HPDE6-E6E7 (cell line): ENCODE data around the gene PPIH.
"Not testable (repeated sequence)": the region's sequence is repeated elsewhere in the genome, so short reads cannot be mapped to it uniquely, and the experiment has no call there.

Experiments
- DNase-seq: peaks from one replicate; pipeline ENCODE4 v3.0.0; 2011; ENCODE audit warnings: missing footprints; ENCODE audit errors: extremely low spot score

Gene PPIH

GRCh38 chr1:42682484-42682738 is 24.2 kb downstream of the PPIH start:
- not testable (repeated sequence) for DNase-seq

DNA sequence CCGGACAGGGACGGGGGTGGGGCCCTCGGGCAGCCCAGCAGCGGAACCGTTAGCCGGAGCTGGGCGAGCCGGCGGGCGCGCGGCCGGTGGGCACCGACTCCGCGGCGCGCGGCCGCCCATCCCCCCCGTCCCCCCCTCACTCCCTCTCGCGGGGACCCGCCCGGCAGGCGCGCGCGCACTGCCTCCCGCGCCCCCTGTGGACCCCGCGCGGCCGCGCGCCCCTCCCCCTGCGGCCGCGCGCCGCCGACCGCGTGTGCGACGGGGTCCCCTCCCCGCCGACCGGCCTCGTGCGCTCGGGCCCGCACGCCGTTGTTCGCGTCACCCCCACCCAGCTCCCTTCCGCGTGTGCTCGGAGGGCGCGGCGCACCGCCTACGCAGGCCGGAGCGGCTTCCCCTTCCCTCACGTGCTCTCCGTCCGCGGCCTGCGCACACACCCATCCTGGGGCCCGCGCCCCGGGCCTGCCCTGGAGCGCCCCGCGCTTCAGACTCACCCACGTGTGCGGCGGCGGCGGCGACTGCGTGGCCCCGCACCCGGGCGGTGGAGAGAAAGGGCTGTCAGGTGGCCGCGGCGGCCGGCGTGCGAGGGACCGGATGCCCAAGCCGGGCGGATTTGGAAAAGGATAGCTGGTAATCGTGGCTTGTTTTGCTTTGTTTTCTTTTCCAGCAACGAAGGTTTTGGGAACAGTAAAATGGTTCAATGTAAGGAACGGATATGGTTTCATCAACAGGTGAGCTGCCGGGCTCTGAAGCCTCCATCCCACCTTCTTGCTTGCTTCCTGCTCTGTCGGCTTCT is 24.7 kb downstream of the PPIH start:
- no peak for DNase-seq

GRCh38 chr1:42684139-42684538 is 25.9 kb downstream of the PPIH start:
- no peak for DNase-seq

GRCh38 chr1:42686418-42686817 is 28.2 kb downstream of the PPIH start:
- DNase-seq, result no peak

DNA sequence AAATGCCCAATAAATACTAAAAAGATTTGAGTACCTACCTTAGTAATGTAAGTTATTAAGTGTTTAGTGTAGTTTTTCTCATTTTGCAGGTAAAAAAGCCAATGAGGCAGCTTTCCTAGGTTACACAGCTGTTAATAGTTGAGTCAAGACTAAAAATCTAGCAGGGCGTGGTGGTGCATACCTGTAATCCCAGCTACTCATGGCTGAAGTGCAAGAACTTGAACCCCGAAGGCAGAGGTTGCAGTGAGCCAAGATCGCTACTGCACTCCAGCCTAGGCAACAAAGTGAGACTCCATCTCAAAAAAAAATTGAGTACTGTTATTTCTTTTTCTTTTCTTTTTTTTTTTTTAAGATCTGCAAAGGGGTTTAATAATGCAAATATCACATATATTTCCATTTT is 31.7 kb downstream of the PPIH start:
- DNase-seq, result no peak

GRCh38 chr1:42690477-42691156 is 32.4 kb downstream of the PPIH start:
- DNase-seq, result no peak

GRCh38 chr1:42691157-42691498 is 32.9 kb downstream of the PPIH start:
- no peak for DNase-seq

GRCh38 chr1:42692461-42692860 is 34.2 kb downstream of the PPIH start:
- DNase-seq, result no peak

DNA sequence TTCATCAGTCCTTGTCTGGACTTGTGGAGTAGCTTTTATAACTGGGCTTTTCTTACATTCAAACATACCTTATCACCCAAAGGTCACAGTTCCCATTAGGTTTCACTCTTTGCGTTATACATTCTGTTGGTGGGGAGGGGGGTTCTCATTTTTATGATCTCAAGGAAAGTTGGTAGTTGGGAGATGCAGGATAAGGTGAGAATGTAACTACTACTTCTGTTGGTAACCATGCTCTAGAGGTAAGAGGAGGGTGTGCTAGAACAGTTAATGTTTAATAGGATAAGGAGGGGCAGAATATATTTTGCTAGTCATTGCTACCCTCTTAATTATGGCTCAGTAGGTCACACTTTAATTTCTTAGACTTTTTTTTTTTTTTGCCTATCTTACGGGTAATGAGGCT is 34.7 kb downstream of the PPIH start:
- DNase-seq, result no peak

DNA sequence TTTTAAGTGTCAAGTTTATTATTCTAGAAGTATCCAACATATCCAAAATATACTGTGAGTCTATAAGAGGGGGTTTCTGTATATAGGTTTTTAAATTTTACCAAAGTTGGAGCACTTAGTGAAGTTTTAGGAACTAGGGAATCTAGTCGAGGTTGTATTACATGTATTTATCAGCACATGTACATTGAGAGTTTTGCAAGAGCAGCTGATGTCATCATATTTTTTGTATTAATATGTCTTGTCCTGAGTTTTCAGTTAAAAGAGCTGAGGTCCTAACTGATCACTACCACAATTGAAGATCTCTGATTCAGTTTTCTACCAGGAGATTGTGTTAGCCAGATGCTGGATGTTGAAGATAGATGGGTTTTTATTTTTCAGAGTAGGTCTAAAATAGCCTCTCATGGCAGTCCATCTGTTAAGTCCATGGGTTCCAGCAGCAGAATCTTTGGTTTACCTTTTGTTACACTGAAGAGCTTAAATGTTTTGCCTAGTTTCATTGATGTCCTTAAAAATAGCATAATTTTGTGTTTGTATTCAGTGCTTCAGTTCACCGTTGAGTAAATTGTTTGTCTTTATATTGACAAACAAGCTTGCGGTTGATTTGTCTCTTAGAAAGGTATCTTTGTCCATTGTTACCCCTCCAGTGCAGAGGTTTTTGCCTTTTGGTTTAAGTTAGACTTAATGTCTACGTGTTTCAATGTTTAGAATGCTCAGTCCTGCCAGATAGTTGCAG is 40.0 kb downstream of the PPIH start:
- DNase-seq, result no peak

DNA sequence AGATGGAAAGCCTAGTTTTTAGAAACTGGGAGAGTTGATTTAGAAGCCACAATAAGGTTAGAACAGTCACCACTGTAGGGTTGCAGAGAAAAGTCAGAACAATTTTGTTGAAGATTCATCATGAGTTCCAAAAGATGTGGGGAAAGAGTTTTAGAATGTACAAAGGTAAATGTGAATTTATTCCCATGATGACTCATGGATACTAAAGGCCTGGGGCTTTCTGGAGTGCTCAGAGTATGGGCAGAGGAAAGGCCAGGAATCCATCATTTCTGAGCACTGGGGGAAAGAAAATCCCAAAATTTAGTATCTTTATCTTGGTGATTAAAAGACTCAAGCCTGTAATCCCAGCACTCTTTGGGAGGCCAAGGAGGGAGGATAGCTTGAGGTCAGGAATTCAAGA is 41.8 kb downstream of the PPIH start:
- DNase-seq, result no peak

GRCh38 chr1:42703888-42704464 is 45.8 kb downstream of the PPIH start:
- DNase-seq, result no peak

DNA sequence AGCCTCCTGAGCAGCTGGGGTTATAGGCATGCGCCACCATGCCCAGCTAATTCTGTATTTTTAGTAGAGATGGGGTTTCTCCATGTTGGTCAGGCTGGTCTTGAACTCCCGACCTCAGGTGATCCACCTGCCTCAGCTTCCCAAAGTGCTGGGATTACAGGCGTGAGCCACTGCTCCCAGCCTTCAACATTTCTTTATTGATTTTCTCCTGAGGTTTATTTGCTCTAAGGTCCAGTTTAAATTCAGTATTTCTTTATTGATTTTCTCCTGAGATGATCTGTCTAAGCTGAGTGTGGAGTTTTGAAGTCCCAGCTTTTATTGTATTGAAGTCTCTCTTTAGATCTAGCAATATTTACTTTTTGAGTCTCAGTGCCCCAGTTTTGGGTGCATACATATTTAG is 54.6 kb downstream of the PPIH start:
- DNase-seq, result not testable (repeated sequence)

GRCh38 chr1:42713293-42713692 is 55.1 kb downstream of the PPIH start:
- no peak for DNase-seq

GRCh38 chr1:42714441-42714840 is 56.2 kb downstream of the PPIH start:
- not testable (repeated sequence) for DNase-seq

- no peak for DNase-seq
Measured at GRCh38 chr1:42720868-42721267, 62.6 kb downstream of the PPIH start.

DNA sequence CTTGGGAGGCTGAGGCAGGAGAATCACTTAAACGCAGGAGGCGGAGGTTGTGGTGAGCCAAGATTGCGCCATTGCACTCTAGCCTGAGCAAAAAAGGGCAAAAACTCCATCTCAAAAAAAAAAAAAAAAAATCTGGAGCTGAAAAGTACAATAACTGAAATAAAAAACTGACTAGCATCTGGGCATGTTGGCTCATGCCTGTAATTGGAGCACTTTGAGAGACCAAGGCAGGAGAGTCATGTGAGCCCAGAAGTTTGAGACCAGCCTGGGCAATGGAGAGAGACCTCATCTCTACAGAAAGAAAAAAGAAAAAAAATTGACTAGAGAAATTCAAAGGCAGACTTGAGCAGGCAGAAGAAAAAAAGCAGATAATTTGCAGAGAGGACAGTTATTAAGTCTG is 63.7 kb downstream of the PPIH start:
- DNase-seq, result no peak

DNA sequence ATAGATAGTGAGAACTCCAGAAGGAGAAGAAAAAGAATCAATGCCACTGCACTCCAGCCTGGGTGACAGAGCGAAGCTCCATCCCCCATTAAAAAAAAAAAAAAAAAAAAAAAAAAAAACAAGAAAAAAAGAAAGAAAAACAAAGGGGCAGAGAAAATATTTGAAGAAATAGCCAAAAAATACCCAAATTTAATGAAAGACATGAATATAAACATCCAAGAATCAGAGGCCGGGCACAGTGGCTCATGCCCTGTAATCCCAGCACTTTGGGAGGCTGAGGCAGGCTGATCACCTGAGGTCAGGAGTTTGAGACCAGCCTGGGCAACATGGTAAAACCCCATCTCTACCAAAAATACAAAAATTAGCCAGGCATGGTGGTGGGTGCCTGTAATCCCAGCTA is 64.2 kb downstream of the PPIH start:
- DNase-seq, result not testable (repeated sequence)

DNA sequence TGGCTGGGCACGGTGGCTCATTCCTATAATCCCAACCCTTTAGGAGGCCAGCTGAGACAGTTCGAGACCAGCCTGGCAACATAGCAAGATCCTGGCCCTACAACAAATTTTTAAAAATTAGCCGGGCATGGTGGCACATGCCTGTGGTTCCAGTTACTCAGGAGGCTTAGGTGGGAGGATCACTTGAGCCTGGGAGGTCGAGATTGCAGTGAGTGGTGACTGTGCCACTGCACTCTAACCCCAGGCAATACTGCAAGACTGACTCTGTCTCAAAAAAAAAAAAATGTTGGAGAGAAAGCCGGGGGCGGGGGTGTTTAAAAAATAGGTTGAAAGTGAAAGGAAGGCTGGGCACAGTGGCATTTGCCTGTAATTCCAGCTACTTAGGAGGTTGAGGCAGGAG is 65.3 kb downstream of the PPIH start:
- no peak for DNase-seq

- not testable (repeated sequence) for DNase-seq
Measured at GRCh38 chr1:42725820-42726219, 67.6 kb downstream of the PPIH start.
